HEK293T (cell line): ENCODE data around the gene BFSP2.
"Not testable (repeated sequence)": the region's sequence is repeated elsewhere in the genome, so short reads cannot be mapped to it uniquely, and the experiment has no call there.

Experiments
- CTCF ChIA-PET: fragments of 350-600 bp; formaldehyde crosslinking; extraction: SDS; loops from one replicate; lab custom pipeline; 2021; ENCODE audit warnings: antibody characterized with exemption, inconsistent platforms; lab: Yijun Ruan, JAX
- POLR2A ChIA-PET: fragments of 350-600 bp; formaldehyde crosslinking; extraction: SDS; loops from one replicate; lab custom pipeline; 2020; ENCODE audit warnings: antibody characterized with exemption, inconsistent platforms; lab: Yijun Ruan, JAX
- DNase-seq: peaks from one replicate; pipeline ENCODE4 v3.0.0; 2012; ENCODE audit warnings: mixed read lengths; ENCODE audit errors: extremely low spot score
- ARNT ChIP-seq: fragments of 450-650 bp; IDR thresholded peaks from 2 replicates; pipeline ENCODE4 v1.6.1; 2017; ENCODE audit warnings: mild to moderate bottlenecking
- BHLHE40 ChIP-seq: fragments of 450-650 bp; IDR thresholded peaks from 2 replicates; pipeline ENCODE4 v1.6.1; 2016; ENCODE audit warnings: mild to moderate bottlenecking, moderate library complexity, borderline replicate concordance
- CTBP1 ChIP-seq: fragments of 450-650 bp; IDR thresholded peaks from 2 replicates; pipeline ENCODE4 v1.6.1; 2016; ENCODE audit warnings: borderline replicate concordance
- ELF4 ChIP-seq: fragments of 450-650 bp; IDR thresholded peaks from 2 replicates; pipeline ENCODE4 v1.6.1; 2017; ENCODE audit warnings: antibody characterized with exemption
- FOXA1 ChIP-seq: fragments of 450-650 bp; IDR thresholded peaks from 2 replicates; pipeline ENCODE4 v1.6.1; 2016; ENCODE audit warnings: mild to moderate bottlenecking
- FOXK2 ChIP-seq: fragments of 450-650 bp; IDR thresholded peaks from 2 replicates; pipeline ENCODE4 v1.6.1; 2016; ENCODE audit warnings: mild to moderate bottlenecking
- FOXM1 ChIP-seq: fragments of 450-650 bp; IDR thresholded peaks from 2 replicates; pipeline ENCODE4 v1.6.1; 2017; ENCODE audit warnings: mild to moderate bottlenecking, borderline replicate concordance
- HDGF ChIP-seq: fragments of 450-650 bp; IDR thresholded peaks from 2 replicates; pipeline ENCODE4 v1.6.1; 2017; ENCODE audit warnings: antibody characterized with exemption, borderline replicate concordance
- L3MBTL2 ChIP-seq: fragments of 450-650 bp; conservative IDR thresholded peaks from 2 replicates; pipeline ENCODE4 v1.6.1; 2016; ENCODE audit warnings: mild to moderate bottlenecking
- LEF1 ChIP-seq: fragments of 450-650 bp; IDR thresholded peaks from 2 replicates; pipeline ENCODE4 v1.6.1; 2017; ENCODE audit warnings: mild to moderate bottlenecking, borderline replicate concordance
- NFRKB ChIP-seq: fragments of 450-650 bp; IDR thresholded peaks from 2 replicates; pipeline ENCODE4 v1.6.1; 2016; ENCODE audit warnings: mild to moderate bottlenecking, moderate library complexity
- PKNOX1 ChIP-seq: fragments of 450-650 bp; IDR thresholded peaks from 2 replicates; pipeline ENCODE4 v1.6.1; 2016
- SP1 ChIP-seq: fragments of 450-650 bp; IDR thresholded peaks from 2 replicates; pipeline ENCODE4 v1.6.1; 2017
- SUZ12 ChIP-seq: fragments of 450-650 bp; IDR thresholded peaks from 2 replicates; pipeline ENCODE4 v1.6.1; 2016; ENCODE audit warnings: mild to moderate bottlenecking
- TARDBP ChIP-seq: fragments of 450-650 bp; IDR thresholded peaks from 2 replicates; pipeline ENCODE4 v1.6.1; 2016
- ZNF384 ChIP-seq: fragments of 450-650 bp; IDR thresholded peaks from 2 replicates; pipeline ENCODE4 v1.6.1; 2016

The BFSP2 gene

GRCh38 chr3:133467780-133468179 is 67.9 kb downstream of the BFSP2 start:
- ChIA-PET POLR2A (interaction anchor here (1.9 kb wide), 1 partner anchor 106 kb away, joined by 6 read pairs; the partner anchor contains the start of gene CDV3), CTCF (interaction anchor here (0.6 to 1.3 kb wide), 2 partner anchors 21 to 788 kb away, joined by 4 to 5 read pairs; no protein-coding TSS in a partner anchor)
- no peak for DNase-seq
- no peak for TF ChIP-seq NFRKB
- no peak for TF ChIP-seq ELF4
- TF ChIP-seq BHLHE40: no peak
- no peak for TF ChIP-seq SUZ12
- TF ChIP-seq L3MBTL2: no peak
- TF ChIP-seq CTBP1: no peak
- TF ChIP-seq FOXM1: no peak
- no peak for TF ChIP-seq ZNF384
- TF ChIP-seq ARNT: no peak
- TF ChIP-seq FOXA1: no peak
- no peak for TF ChIP-seq TARDBP
- no peak for TF ChIP-seq FOXK2
- no peak for TF ChIP-seq LEF1
- TF ChIP-seq PKNOX1: no peak
- TF ChIP-seq SP1: no peak
- no peak for TF ChIP-seq HDGF

DNA sequence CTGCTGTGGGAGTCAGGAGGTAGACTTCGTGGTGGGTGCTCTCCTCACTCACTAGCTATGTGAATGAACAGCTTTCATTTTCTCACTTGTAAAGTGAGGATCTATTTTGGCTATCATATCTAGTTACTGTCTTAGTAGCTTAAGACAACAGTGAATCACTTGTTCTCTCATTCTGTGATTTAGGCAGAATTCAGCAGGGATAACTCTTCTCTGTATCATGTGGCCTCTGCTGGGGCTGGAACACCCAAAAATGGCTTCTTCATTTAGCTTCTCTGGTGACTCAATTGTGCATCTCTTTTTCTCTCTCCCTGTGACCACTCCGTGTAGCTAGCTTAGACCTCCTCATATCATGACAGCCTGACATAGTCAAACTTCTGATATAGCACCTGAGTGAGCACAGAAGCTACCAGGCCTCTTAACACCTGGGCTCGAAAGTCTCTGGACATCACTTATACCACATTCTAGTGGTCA is 68.4 kb downstream of the BFSP2 start:
- no peak for DNase-seq
- CTCF ChIA-PET: interaction anchor here (0.6 to 1.3 kb wide), 2 partner anchors 20 to 789 kb away, joined by 4 to 5 read pairs; no protein-coding TSS in a partner anchor

GRCh38 chr3:133469140-133469731 is 69.4 kb downstream of the BFSP2 start:
- POLR2A ChIA-PET: interaction anchor here (1.9 kb wide), 1 partner anchor 104 kb away, joined by 6 read pairs; the partner anchor contains the start of gene CDV3
- TF ChIP-seq HDGF: no peak
- no peak for TF ChIP-seq FOXM1
- no peak for TF ChIP-seq L3MBTL2
- no peak for TF ChIP-seq CTBP1
- no peak for TF ChIP-seq SP1
- TF ChIP-seq LEF1: no peak
- no peak for TF ChIP-seq SUZ12
- no peak for TF ChIP-seq NFRKB
- no peak for TF ChIP-seq ZNF384
- TF ChIP-seq BHLHE40: no peak
- TF ChIP-seq FOXA1: no peak
- TF ChIP-seq TARDBP: no peak
- TF ChIP-seq FOXK2: no peak
- no peak for TF ChIP-seq ARNT
- TF ChIP-seq ELF4: no peak
- CTCF ChIA-PET: no interaction called here
- no peak for DNase-seq

More for the DNA sequence above, 68.4 kb downstream of the BFSP2 start:
- TF ChIP-seq L3MBTL2 (no peak), NFRKB (no peak), BHLHE40 (no peak), TARDBP (no peak), SUZ12 (no peak), LEF1 (no peak), ARNT (no peak), ELF4 (no peak), HDGF (no peak), FOXK2 (no peak), ZNF384 (no peak), SP1 (no peak), FOXA1 (no peak), PKNOX1 (no peak)
- POLR2A ChIA-PET: interaction anchor here (1.9 kb wide), 1 partner anchor 105 kb away, joined by 6 read pairs; the partner anchor contains the start of gene CDV3

DNA sequence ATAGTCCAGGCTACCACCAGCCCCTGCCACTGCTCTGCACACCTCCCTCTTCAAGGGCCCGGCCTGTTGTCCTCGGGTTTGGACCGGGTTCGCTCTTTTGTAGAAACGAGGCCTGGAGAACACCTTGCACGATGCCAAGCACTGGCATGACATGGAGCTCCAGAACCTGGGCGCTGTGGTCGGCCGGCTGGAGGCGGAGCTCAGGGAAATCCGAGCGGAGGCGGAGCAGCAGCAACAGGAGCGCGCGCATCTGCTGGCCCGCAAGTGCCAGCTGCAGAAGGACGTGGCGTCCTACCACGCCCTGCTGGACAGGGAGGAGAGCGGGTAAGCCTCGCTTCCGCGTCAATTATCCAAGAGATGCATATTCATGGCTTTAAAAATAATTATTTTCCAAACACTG is 72.4 kb downstream of the BFSP2 start:
- CTCF ChIA-PET: interaction anchor here (1.6 kb wide), 1 partner anchor 15 kb away, joined by 4 read pairs; no protein-coding TSS in a partner anchor
- no peak for DNase-seq
- POLR2A ChIA-PET: no interaction called here

DNA sequence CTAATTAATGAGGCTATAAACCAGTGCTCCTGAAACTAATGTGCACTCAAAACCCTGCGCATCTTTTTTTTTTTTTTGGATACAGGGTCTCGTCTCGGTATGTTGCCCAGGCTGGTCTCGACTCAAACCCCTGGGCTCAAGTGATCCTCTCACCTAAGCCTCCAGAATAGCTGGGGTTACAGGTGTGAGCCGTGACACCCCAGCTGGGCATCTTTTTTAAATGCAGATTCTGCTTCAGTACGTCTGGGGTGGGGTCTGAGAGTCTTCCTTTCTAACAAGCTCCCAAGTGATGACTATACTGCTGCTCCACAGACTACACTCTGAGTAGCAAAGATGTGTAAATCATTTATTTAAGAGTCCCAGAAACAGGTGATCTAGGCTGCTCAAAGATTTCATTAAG is 73.0 kb downstream of the BFSP2 start:
- ChIA-PET CTCF (interaction anchor here (1.6 kb wide), 1 partner anchor 15 kb away, joined by 4 read pairs; no protein-coding TSS in a partner anchor), POLR2A (no interaction called here)
- DNase-seq: no peak
- TF ChIP-seq SP1 (no peak), L3MBTL2 (no peak), BHLHE40 (no peak), HDGF (no peak), ZNF384 (no peak), ARNT (no peak), FOXA1 (no peak), PKNOX1 (no peak), FOXM1 (no peak), LEF1 (no peak), CTBP1 (no peak), NFRKB (no peak)

More for the DNA sequence above, 72.4 kb downstream of the BFSP2 start:
- TF ChIP-seq HDGF: no peak

GRCh38 chr3:133473472-133474191 is 73.8 kb downstream of the BFSP2 start:
- CTCF ChIA-PET: not testable (repeated sequence)

More at GRCh38 chr3:133473472-133474191, 73.8 kb downstream of the BFSP2 start:
- POLR2A ChIA-PET, DNase-seq: not testable (repeated sequence)
